ENCODE results near the gene CAMK2D.
"Not testable (repeated sequence)": the region's sequence is repeated elsewhere in the genome, so short reads cannot be mapped to it uniquely, and the experiment has no call there.

Gene CAMK2D

GRCh38 chr4:113732967-113733527 lies 28.5 kb downstream of the CAMK2D start:
- no peak for DNase-seq (ENCODE audit: low read depth in 3 of 3)

GRCh38 chr4:113730467-113731216 lies 30.9 kb downstream of the CAMK2D start:
- DNase-seq (ENCODE audit: low read depth in 3 of 3) = no peak

DNA sequence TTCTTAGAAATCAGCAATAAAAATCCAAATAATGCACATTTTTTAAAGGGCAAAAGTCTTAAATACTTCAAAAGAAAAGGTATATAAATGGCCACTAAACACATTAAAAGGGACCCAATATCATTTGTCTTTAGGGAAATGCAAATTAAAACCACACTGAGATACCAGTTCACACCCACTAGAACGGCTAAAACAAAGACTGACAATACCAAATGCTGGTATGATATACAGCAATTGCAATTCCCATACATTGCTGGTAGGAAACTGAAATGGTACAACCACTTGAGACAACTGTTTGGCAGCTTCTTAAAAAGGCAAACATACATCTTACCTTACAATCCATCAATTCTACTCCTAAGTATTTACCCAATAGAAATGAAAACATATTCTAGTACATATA lies 33.7 kb downstream of the CAMK2D start:
- no peak for DNase-seq (ENCODE audit: low read depth in 3 of 3)

DNA sequence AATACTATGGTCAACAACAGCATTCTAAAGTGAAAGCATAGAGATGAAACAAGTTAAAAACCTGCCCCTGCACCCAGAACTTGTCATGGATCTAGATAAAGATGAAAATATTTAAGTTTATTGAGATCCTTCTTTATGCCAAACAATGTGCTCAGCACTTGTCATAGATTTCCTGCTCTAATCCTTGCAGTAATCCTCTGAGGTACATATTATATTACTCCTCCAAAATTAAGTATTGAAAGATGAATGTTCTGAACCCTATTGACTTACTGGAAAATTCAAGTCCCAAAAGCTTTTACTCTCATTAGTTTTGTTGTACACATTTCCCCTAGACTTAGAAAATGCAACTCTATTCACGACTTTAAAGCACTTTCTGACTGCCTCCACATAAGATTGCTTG lies 35.6 kb downstream of the CAMK2D start:
- no peak for DNase-seq (ENCODE audit: low read depth in 3 of 3)

- DNase-seq (ENCODE audit: low read depth in 3 of 3) = no peak
These were observed 43.3 kb downstream of the CAMK2D start for GRCh38 chr4:113718252-113718651.

GRCh38 chr4:113711883-113712662 lies 49.5 kb downstream of the CAMK2D start:
- DNase-seq (ENCODE audit: low read depth in 3 of 3) = no peak

- DNase-seq (ENCODE audit: low read depth in 3 of 3) = no peak
These were observed 53.3 kb downstream of the CAMK2D start for GRCh38 chr4:113708250-113708649.

GRCh38 chr4:113707048-113707447 lies 54.5 kb downstream of the CAMK2D start:
- no peak for DNase-seq (ENCODE audit: low read depth in 3 of 3)

- DNase-seq (ENCODE audit: low read depth in 3 of 3) = not testable (repeated sequence)
These were observed 56.4 kb downstream of the CAMK2D start for GRCh38 chr4:113705097-113705496.

DNA sequence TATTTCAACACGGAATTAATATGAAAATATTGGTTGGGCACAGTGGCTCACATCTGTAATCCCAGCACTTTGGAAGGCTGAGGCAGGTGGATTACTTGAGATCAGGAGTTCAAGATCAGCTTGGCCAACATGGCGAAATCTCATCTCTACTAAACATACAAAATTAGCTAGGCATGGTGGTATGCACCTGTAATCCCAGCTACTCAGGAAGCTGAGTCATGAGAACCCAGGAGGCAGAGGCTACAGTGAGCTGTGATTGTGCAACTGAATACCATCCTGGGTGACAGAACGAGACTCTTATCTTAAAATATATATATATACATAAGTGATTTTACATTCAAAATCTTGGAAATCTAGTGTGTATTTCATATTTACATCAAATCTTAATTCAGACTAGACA lies 58.9 kb downstream of the CAMK2D start:
- not testable (repeated sequence) for DNase-seq (ENCODE audit: low read depth in 3 of 3)

DNA sequence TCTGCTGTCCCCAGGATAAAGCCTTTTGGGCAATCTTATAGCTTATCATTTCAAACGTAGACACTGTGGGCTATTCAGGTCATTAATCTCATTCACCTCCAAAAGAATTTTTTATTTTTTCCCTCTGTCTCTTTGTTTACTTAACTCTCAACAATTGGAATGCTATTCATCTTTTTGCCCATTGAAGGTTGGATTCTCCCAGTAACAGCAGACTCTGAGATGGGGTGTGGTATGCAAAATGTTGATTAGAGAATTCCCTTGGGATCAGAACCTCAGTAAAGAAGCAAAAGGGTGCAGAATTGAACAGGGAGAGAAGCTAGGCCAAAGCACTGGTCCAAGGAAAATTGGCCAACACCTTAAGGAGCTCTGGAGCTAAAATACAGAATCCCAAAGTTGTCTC lies 60.4 kb downstream of the CAMK2D start:
- no peak for DNase-seq (ENCODE audit: low read depth in 3 of 3)

- no peak for DNase-seq (ENCODE audit: low read depth in 3 of 3)
These were observed 60.9 kb downstream of the CAMK2D start for GRCh38 chr4:113700602-113701150.

GRCh38 chr4:113699772-113700171 lies 61.8 kb downstream of the CAMK2D start:
- DNase-seq (ENCODE audit: low read depth in 3 of 3) = no peak

DNA sequence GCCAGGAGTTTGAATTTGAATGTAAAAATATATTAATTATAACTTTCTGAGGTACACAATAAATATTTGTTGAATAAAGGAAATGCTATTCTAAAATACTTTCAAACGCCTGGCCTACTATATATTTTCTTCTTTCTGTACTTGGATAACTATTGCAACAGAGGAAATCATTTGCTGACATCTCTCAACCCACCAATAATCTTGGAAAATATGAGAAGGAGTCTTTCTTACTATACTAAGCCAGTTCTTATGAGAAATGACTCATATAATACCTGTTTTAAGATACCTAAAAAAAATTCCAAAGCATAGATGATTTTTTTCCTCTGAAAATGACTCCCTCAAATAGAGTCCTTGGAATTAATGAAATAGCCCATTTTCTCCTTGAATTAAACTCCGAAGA lies 64.1 kb downstream of the CAMK2D start:
- no peak for DNase-seq (ENCODE audit: low read depth in 3 of 3)

DNA sequence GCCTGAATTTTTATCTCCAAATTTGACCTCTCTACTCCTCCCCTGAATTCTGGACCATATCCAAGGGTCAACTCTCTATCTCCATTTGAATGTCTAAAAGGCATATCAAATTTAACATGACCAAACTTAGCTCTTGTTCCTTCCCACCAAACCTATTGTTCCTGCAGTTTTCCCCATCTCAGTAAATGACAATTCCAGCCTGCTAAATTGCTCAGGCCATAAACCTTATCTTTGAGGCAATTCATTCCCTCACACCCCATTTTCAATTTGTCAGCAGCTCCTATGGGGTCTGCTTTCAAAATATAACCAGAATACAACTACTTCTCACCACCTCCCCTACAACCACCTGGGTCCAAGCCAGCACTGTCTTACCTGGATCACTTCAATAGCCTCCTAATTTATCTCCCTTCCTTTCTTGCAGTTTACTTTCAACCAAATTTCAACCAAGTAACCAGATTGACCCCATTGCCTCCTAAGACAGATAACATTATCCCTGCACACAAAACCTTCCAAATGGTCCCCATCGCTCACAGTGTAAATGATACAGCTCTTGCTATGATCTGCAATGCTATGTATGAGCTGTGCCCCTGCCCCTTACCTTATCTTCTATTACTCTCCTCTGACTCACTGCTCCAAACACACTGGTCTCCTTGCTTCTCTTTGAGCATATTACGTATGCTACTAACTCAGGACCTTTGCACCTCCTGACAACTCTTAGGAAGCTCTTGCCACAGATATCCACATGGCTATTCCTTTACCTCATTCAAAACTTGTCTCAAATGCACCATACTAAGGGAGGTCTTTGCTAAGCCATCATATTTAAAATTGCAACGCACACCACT lies 66.0 kb downstream of the CAMK2D start:
- DNase-seq (ENCODE audit: low read depth in 3 of 3) = no peak

- no peak for DNase-seq (ENCODE audit: low read depth in 3 of 3)
These were observed 67.5 kb downstream of the CAMK2D start for GRCh38 chr4:113694008-113694407.

DNA sequence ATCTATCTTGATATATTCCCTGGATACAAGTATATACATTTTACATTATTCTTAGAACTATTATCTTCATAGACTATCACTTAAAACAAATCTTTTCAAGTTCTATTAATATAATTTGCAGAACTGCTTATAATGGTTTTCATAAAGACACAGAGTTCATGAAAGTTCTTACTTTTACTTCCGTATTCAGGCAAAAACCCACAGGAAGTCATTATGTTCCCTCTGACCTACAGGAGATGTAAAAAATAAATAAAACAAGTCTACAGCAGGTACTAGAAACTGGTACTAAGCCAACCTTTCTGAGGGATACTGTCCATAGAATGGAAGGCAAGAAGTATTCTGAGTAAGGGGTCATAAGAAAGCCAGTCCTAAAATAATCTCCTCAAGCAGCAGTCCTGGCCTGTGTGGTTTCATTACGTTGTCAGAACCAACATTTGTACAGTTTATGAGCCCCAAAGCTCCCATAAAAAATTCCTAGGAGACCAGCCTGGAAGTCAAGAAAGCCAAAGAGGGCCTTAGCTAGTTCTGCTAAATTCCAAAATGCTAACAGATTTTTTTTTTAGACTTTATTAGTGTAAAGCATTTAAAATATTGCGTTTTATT lies 68.6 kb downstream of the CAMK2D start:
- no peak for DNase-seq (ENCODE audit: low read depth in 3 of 3)

- DNase-seq (ENCODE audit: low read depth in 3 of 3) = no peak
These were observed 69.9 kb downstream of the CAMK2D start for GRCh38 chr4:113691676-113692075.

DNA sequence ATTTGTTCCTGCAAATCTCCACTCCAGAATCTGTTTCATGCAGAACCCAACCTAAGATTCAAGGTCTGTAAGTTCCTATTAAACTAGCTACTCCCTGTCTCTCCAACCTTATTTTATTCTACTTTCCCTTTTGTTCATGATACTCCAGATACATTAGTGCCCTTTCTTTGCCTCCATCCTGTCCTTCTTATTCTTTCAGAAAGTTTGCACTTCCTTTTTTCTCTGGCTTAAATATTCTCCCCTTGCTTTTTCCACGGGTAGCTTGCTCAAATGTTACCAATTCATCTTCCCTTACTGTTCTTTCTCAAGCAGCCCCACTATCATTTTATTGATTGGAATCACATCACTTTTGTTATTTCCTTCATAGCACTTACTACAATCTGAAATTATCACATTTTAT lies 72.1 kb downstream of the CAMK2D start:
- DNase-seq (ENCODE audit: low read depth in 3 of 3) = no peak

DNA sequence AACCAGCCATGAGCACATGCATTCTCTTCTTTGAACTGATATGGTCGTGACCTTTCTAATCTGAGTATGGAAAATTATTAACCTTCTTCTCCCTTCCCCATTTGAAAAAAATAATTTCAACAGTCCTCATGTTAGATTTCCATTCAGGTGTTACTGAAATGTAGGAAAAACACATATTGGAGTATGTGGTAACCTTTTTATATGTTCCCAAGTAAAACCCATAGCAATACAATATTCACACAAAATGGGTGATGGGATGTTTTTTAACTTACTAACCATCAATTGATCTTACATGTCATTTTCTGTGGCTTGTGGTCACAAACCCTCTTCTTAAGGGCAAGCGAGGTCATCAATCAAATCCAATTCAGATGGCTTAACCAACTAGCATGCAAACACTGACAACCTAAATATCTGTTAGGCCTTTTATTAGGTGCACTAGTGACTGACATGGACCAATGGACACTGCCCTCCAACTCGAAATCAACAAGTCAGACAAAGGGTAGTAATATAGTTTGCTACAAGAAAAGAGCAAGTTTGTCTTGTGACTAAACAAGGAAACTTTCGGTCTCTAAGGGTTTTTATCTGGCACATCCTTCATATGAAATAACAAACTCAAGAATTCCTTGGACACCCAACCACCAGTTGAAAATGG lies 74.3 kb downstream of the CAMK2D start:
- DNase-seq (ENCODE audit: low read depth in 3 of 3) = no peak

- DNase-seq (ENCODE audit: low read depth in 3 of 3) = not testable (repeated sequence)
These were observed 76.4 kb downstream of the CAMK2D start for GRCh38 chr4:113685157-113685556.

Measured in stimulated activated CD4-positive, alpha-beta T cell treated with anti-CD3 and anti-CD28 coated beads, TNF-alpha, amount 100 ng/mL, for 24 hours (primary cell).